ENCODE measurements around the gene CYBA.

The CYBA gene

GRCh38 chr16:88650749-88651275 lies at the start of gene CYBA:
TSS of gene CYBA (minus strand) at chr16:88651053. CDS start at chr16:88651013, 40 bp downstream.
- TF ChIP-seq CTCF (IDR thresholded peaks at IDR 0.05; ENCODE audit: low read depth, low read length, missing control alignments), result no peak
- H3K4me3 ChIP-seq (ENCODE audit: low read depth, low read length), result peak within 1 kb of the TSS; percentile 72
- DNase-seq (ENCODE audit: low read depth), result no peak
- in situ Hi-C loops (cut with HindIII; ENCODE audit: low sequenced_read_pairs), result no loop called here

- in situ Hi-C loops (cut with HindIII; ENCODE audit: low sequenced_read_pairs), result no loop called here
- H3K4me3 ChIP-seq (ENCODE audit: low read depth, low read length), result no peak overlapping the region
- no peak for DNase-seq (ENCODE audit: low read depth)
- no peak for TF ChIP-seq CTCF (IDR thresholded peaks at IDR 0.05; ENCODE audit: low read depth, low read length, missing control alignments)
Observed at GRCh38 chr16:88700322-88700635, 49.4 kb upstream of the CYBA start.

- no peak for TF ChIP-seq CTCF (IDR thresholded peaks at IDR 0.05; ENCODE audit: low read depth, low read length, missing control alignments)
- DNase-seq (ENCODE audit: low read depth), result no peak
- in situ Hi-C loops (cut with HindIII; ENCODE audit: low sequenced_read_pairs), result no loop called here
- H3K4me3 ChIP-seq (ENCODE audit: low read depth, low read length), result no peak overlapping the region
Observed at GRCh38 chr16:88699180-88699579, 48.3 kb upstream of the CYBA start.

- no peak for DNase-seq (ENCODE audit: low read depth)
- no peak overlapping the region for H3K4me3 ChIP-seq (ENCODE audit: low read depth, low read length)
- in situ Hi-C loops (cut with HindIII; ENCODE audit: low sequenced_read_pairs), result no loop called here
- no peak for TF ChIP-seq CTCF (IDR thresholded peaks at IDR 0.05; ENCODE audit: low read depth, low read length, missing control alignments)
Observed at GRCh38 chr16:88698646-88699045, 47.8 kb upstream of the CYBA start.

- DNase-seq (ENCODE audit: low read depth), result no peak
- peak; percentile 47 for TF ChIP-seq CTCF (IDR thresholded peaks at IDR 0.05; ENCODE audit: low read depth, low read length, missing control alignments)
- in situ Hi-C loops (cut with HindIII; ENCODE audit: low sequenced_read_pairs), result no loop called here
- no peak overlapping the region for H3K4me3 ChIP-seq (ENCODE audit: low read depth, low read length)
Observed at GRCh38 chr16:88697831-88698615, 47.2 kb upstream of the CYBA start.

- no peak for TF ChIP-seq CTCF (IDR thresholded peaks at IDR 0.05; ENCODE audit: low read depth, low read length, missing control alignments)
- no peak for DNase-seq (ENCODE audit: low read depth)
- no peak overlapping the region for H3K4me3 ChIP-seq (ENCODE audit: low read depth, low read length)
- in situ Hi-C loops (cut with HindIII; ENCODE audit: low sequenced_read_pairs), result no loop called here
Observed at GRCh38 chr16:88697116-88697830, 46.4 kb upstream of the CYBA start.
